Activated naive CD4-positive, alpha-beta T cell treated with anti-CD3 and anti-CD28 coated beads for 36 hours (primary cell): Measurements from ENCODE around the gene OR5M3. TPM values are rescaled to one million over a fixed set of nuclear protein-coding genes. Genes with fewer than 3 reads are reported as not detected.

ENCODE experiments used
- total RNA-seq, 2 experiments: library from RNA; stranded (reverse); gene quantifications; one replicate each; pipeline ENCODE4 v1.2.3, GENCODE V29; 2021

OR5M3 gene
- total RNA-seq, 2 experiments from 2014 or later: not detected

Other genes starting within 250 kb of the OR5M3 start
- not detected for gene OR5T2, start 239.1 kb downstream of the OR5M3 start, total RNA-seq
- gene OR5T3, start 221.1 kb downstream of the OR5M3 start, total RNA-seq: not detected
- not detected for gene OR5T1, start 199.2 kb downstream of the OR5M3 start, total RNA-seq
- not detected for gene OR8H1, start 181.1 kb downstream of the OR5M3 start, total RNA-seq
- not detected for gene OR8K3, start 158.2 kb downstream of the OR5M3 start, total RNA-seq
- gene OR8K1, start 127.3 kb downstream of the OR5M3 start, total RNA-seq: not detected
- not detected for gene OR8J1, start 119.1 kb downstream of the OR5M3 start, total RNA-seq
- not detected for gene OR8U1, start 97.7 kb downstream of the OR5M3 start, total RNA-seq
- gene OR5AL1, start 60.7 kb downstream of the OR5M3 start, total RNA-seq: not detected
- not detected for gene OR5M8, start 18.0 kb upstream of the OR5M3 start, total RNA-seq
- gene OR5M11, start 69.9 kb upstream of the OR5M3 start, total RNA-seq: not detected
- gene OR5M10, start 104.4 kb upstream of the OR5M3 start, total RNA-seq: not detected
- gene OR5M1, start 141.5 kb upstream of the OR5M3 start, total RNA-seq: not detected
- not detected for gene OR5AP2, start 169.1 kb upstream of the OR5M3 start, total RNA-seq
- not detected for gene OR5AR1, start 190.3 kb upstream of the OR5M3 start, total RNA-seq
- not detected for gene OR9G1, start 225.7 kb upstream of the OR5M3 start, total RNA-seq